Measurements from ENCODE around the gene GORASP2. TPM values are rescaled to one million over a fixed set of nuclear protein-coding genes. Genes with fewer than 3 reads are reported as not detected.
"Not testable (repeated sequence)": the region's sequence is repeated elsewhere in the genome, so short reads cannot be mapped to it uniquely, and the experiment has no call there.

Gene GORASP2
- total RNA-seq, 2 experiments from 2014 or later, result 87.3 to 95.7 TPM

GRCh38 chr2:170897108-170897507, 31.9 kb upstream of the GORASP2 start:
- H3K27ac Mint-ChIP-seq, result no peak overlapping the region
- no peak overlapping the region for H3K4me3 Mint-ChIP-seq
- H3K4me1 ChIP-seq (ENCODE audit: insufficient read depth, low read length), result no peaks in the 10 kb centered on the region
- no peak overlapping the region for H3K27ac ChIP-seq (ENCODE audit: low read depth in 1 of 2, low read length in 2 of 2)
- H3K9me3 ChIP-seq (ENCODE audit: control insufficient read depth in 1 of 2, insufficient read depth in 1 of 2, low read length in 2 of 2), result no peaks in the 10 kb centered on the region
- CTCF ChIA-PET, result no interaction called here
- TF ChIP-seq CTCF (IDR thresholded peaks at IDR 0.05), result no peak
- intact Hi-C loops (cut with DNase I, micrococcal nuclease), result no loop called here
- no peaks in the 10 kb centered on the region for H3K4me1 Mint-ChIP-seq (ENCODE audit: low read depth)
- no peak for ATAC-seq (ENCODE audit: poor library complexity)
- no peaks in the 10 kb centered on the region for H3K36me3 ChIP-seq (ENCODE audit: insufficient read depth, low read length)
- H3K36me3 Mint-ChIP-seq (ENCODE audit: low read depth), result no peaks in the 10 kb centered on the region
- H3K9me3 Mint-ChIP-seq, result no peaks in the 10 kb centered on the region
- POLR2A ChIA-PET, result no interaction called here
- no peak for DNase-seq
- H3K27me3 Mint-ChIP-seq, result peaks cover 13% of the 10 kb centered on the region
- peaks cover 0 to 3% of the 10 kb centered on the region in 2 experiments for H3K27me3 ChIP-seq (ENCODE audit: control insufficient read depth in 1 of 2, insufficient read depth in 2 of 2, low read length in 2 of 2)
- H3K4me3 ChIP-seq (ENCODE audit: low read length), result no peak overlapping the region

- ATAC-seq (ENCODE audit: poor library complexity), result no peak
- Mint-ChIP-seq H3K27ac (no peak overlapping the region), H3K9me3 (peaks cover 19% of the 10 kb centered on the region), H3K4me3 (no peak overlapping the region), H3K4me1 (ENCODE audit: low read depth) (no peaks in the 10 kb centered on the region), H3K27me3 (peaks cover 10% of the 10 kb centered on the region), H3K36me3 (ENCODE audit: low read depth) (peaks cover 10% of the 10 kb centered on the region)
- no peak overlapping the region for H3K4me3 ChIP-seq (ENCODE audit: low read length)
- peaks cover 15 to 20% of the 10 kb centered on the region in 2 experiments for H3K9me3 ChIP-seq (ENCODE audit: control insufficient read depth in 1 of 2, insufficient read depth in 1 of 2, low read length in 2 of 2)
- no peaks in the 10 kb centered on the region for H3K4me1 ChIP-seq (ENCODE audit: insufficient read depth, low read length)
- no peak for TF ChIP-seq CTCF (IDR thresholded peaks at IDR 0.05)
- no peaks in the 10 kb centered on the region for H3K36me3 ChIP-seq (ENCODE audit: insufficient read depth, low read length)
- intact Hi-C loops (cut with DNase I, micrococcal nuclease), result no loop called here
- POLR2A ChIA-PET, result no interaction called here
- H3K27me3 ChIP-seq (ENCODE audit: control insufficient read depth in 1 of 2, insufficient read depth in 2 of 2, low read length in 2 of 2), result peaks cover 4 to 5% of the 10 kb centered on the region in 2 experiments
- CTCF ChIA-PET, result interaction anchor here (1.3 kb wide), 1 partner anchor 23 kb away, joined by 3 read pairs; the partner anchor contains the start of gene GORASP2
- no peak overlapping the region for H3K27ac ChIP-seq (ENCODE audit: low read depth in 1 of 2, low read length in 2 of 2)
- no peak for DNase-seq
These were observed 23.2 kb upstream of the GORASP2 start for GRCh38 chr2:170905864-170906263.

GRCh38 chr2:170911314-170911889, 17.7 kb upstream of the GORASP2 start:
- POLR2A ChIA-PET, result no interaction called here
- no peak for DNase-seq
- no peak overlapping the region for H3K27ac ChIP-seq (ENCODE audit: low read depth in 1 of 2, low read length in 2 of 2)
- CTCF ChIA-PET, result no interaction called here
- H3K9me3 ChIP-seq (ENCODE audit: control insufficient read depth in 1 of 2, insufficient read depth in 1 of 2, low read length in 2 of 2), result peaks cover 40 to 51% of the 10 kb centered on the region in 2 experiments
- H3K4me3 ChIP-seq (ENCODE audit: low read length), result no peak overlapping the region
- H3K27me3 Mint-ChIP-seq, result peaks cover 9% of the 10 kb centered on the region
- no peaks in the 10 kb centered on the region for H3K36me3 ChIP-seq (ENCODE audit: insufficient read depth, low read length)
- H3K4me3 Mint-ChIP-seq, result no peak overlapping the region
- no peak for TF ChIP-seq CTCF (IDR thresholded peaks at IDR 0.05)
- H3K27me3 ChIP-seq (ENCODE audit: control insufficient read depth in 1 of 2, insufficient read depth in 2 of 2, low read length in 2 of 2), result peaks cover 0 to 2% of the 10 kb centered on the region in 2 experiments
- H3K27ac Mint-ChIP-seq, result no peak overlapping the region
- no peaks in the 10 kb centered on the region for H3K4me1 ChIP-seq (ENCODE audit: insufficient read depth, low read length)
- H3K4me1 Mint-ChIP-seq (ENCODE audit: low read depth), result no peaks in the 10 kb centered on the region
- H3K9me3 Mint-ChIP-seq, result peaks cover 31% of the 10 kb centered on the region
- no peak for ATAC-seq (ENCODE audit: poor library complexity)
- H3K36me3 Mint-ChIP-seq (ENCODE audit: low read depth), result peaks cover 24% of the 10 kb centered on the region
- intact Hi-C loops (cut with DNase I, micrococcal nuclease), result no loop called here

- H3K27me3 ChIP-seq (ENCODE audit: control insufficient read depth in 1 of 2, insufficient read depth in 2 of 2, low read length in 2 of 2); ATAC-seq (ENCODE audit: poor library complexity); DNase-seq; H3K4me1 Mint-ChIP-seq (ENCODE audit: low read depth); H3K4me1 ChIP-seq (ENCODE audit: insufficient read depth, low read length); intact Hi-C loops (cut with DNase I, micrococcal nuclease); POLR2A ChIA-PET; H3K36me3 ChIP-seq (ENCODE audit: insufficient read depth, low read length); H3K27me3 Mint-ChIP-seq; CTCF ChIA-PET; H3K27ac ChIP-seq (ENCODE audit: low read depth in 1 of 2, low read length in 2 of 2); H3K4me3 ChIP-seq (ENCODE audit: low read length); H3K4me3 Mint-ChIP-seq; H3K27ac Mint-ChIP-seq: not testable (repeated sequence)
- Mint-ChIP-seq H3K9me3 (peaks cover 25% of the 10 kb centered on the region), H3K36me3 (ENCODE audit: low read depth) (peaks cover 32% of the 10 kb centered on the region)
- H3K9me3 ChIP-seq (ENCODE audit: control insufficient read depth in 1 of 2, insufficient read depth in 1 of 2, low read length in 2 of 2), result peaks cover 37 to 51% of the 10 kb centered on the region in 2 experiments
These were observed 13.9 kb upstream of the GORASP2 start for GRCh38 chr2:170914994-170915666.

All from CD4-positive, alpha-beta T cell (primary cell).